GM12892 (cell line): Measurements from ENCODE around the gene BORCS8.
"Not testable (repeated sequence)": the region's sequence is repeated elsewhere in the genome, so short reads cannot be mapped to it uniquely, and the experiment has no call there.

Experiments used
- DNase-seq: peaks from one replicate; pipeline ENCODE4 v3.0.0; 2011; ENCODE audit not compliant: insufficient read length
- FAIRE-seq: peaks from 2 replicates; lab custom pipeline; 2011; peaks lifted over from hg19 to GRCh38; lab: Jason Lieb, UNC
- POLR2A ChIP-seq: IDR thresholded peaks from 2 replicates; pipeline ENCODE4 v1.6.1; 2011; ENCODE audit warnings: low read depth, low read length, control low read depth
- POLR2AphosphoS5 ChIP-seq: IDR thresholded peaks from 2 replicates; pipeline ENCODE4 v1.6.1; 2011; ENCODE audit warnings: low read depth, low read length, control low read depth
- TAF1 ChIP-seq: IDR thresholded peaks from 2 replicates; pipeline ENCODE4 v1.6.1; 2011; ENCODE audit warnings: low read depth, mild to moderate bottlenecking, control low read depth, low read length, borderline replicate concordance

BORCS8 gene

GRCh38 chr19:19193926-19194325, 2.0 kb upstream of the BORCS8 start:
- DNase-seq (no peak), FAIRE-seq (no peak)
- TF ChIP-seq POLR2AphosphoS5 = no peak
- TF ChIP-seq TAF1 = no peak
- no peak for TF ChIP-seq POLR2A

GRCh38 chr19:19192910-19193423, 1.0 kb upstream of the BORCS8 start:
- no peak for DNase-seq
- FAIRE-seq = no peak
- no peak for TF ChIP-seq TAF1
- TF ChIP-seq POLR2A = peak; percentile 36; the same call in 1 of the 2 replicates
- TF ChIP-seq POLR2AphosphoS5 = no peak

GRCh38 chr19:19191768-19192077, 229 bp downstream of the BORCS8 start:
- TF ChIP-seq POLR2A (no peak), POLR2AphosphoS5 (no peak), TAF1 (no peak)
- FAIRE-seq (no peak), DNase-seq (no peak)

- DNase-seq (no peak), FAIRE-seq (no peak)
- no peak for TF ChIP-seq TAF1
- TF ChIP-seq POLR2AphosphoS5 = no peak
- TF ChIP-seq POLR2A = no peak
Measured at GRCh38 chr19:19186742-19187141, 5.2 kb downstream of the BORCS8 start.

- FAIRE-seq (peak; percentile 48), DNase-seq (no peak)
- TF ChIP-seq POLR2A (no peak), TAF1 (no peak), POLR2AphosphoS5 (no peak)
Measured at GRCh38 chr19:19185853-19186740, 5.9 kb downstream of the BORCS8 start.

GRCh38 chr19:19181488-19181998, 10.4 kb downstream of the BORCS8 start:
- TF ChIP-seq POLR2A (no peak), POLR2AphosphoS5 (no peak), TAF1 (no peak)
- no peak for FAIRE-seq
- no peak for DNase-seq

GRCh38 chr19:19179548-19180441, 12.2 kb downstream of the BORCS8 start:
- no peak for FAIRE-seq
- no peak for TF ChIP-seq TAF1
- TF ChIP-seq POLR2A = no peak
- TF ChIP-seq POLR2AphosphoS5 = no peak
- no peak for DNase-seq

GRCh38 chr19:19176950-19177349, 15.0 kb downstream of the BORCS8 start:
- FAIRE-seq (no peak), DNase-seq (no peak)
- no peak for TF ChIP-seq TAF1
- no peak for TF ChIP-seq POLR2AphosphoS5

GRCh38 chr19:19173243-19173642, 18.7 kb downstream of the BORCS8 start:
- DNase-seq, FAIRE-seq: not testable (repeated sequence)

- DNase-seq (no peak), FAIRE-seq (no peak)
- no peak for TF ChIP-seq POLR2AphosphoS5
- TF ChIP-seq TAF1 = no peak
- TF ChIP-seq POLR2A = no peak
Measured at GRCh38 chr19:19171821-19172532, 20.0 kb downstream of the BORCS8 start.
